SK-N-SH (cell line): ENCODE results near the gene TOR2A. TPM values are rescaled to one million over a fixed set of nuclear protein-coding genes. Genes with fewer than 3 reads are reported as not detected.

Experiments used
- CTCF ChIA-PET: fragments of 300-600, 350-600 bp; formaldehyde crosslinking; extraction: SDS; loops from one replicate; lab custom pipeline; 2021; lab: Yijun Ruan, JAX
- POLR2A ChIA-PET: fragments of 350-600 bp; sonication (Branson Sonifier 250); formaldehyde crosslinking; extraction: SDS; loops from one replicate; lab custom pipeline; 2020; ENCODE audit warnings: antibody characterized with exemption, inconsistent platforms; lab: Yijun Ruan, JAX
- DNase-seq: peaks from one replicate; pipeline ENCODE4 v3.0.0; 2012
- H2AFZ ChIP-seq: fragments of 200-600 bp; sonication (generic); 2 replicates; pipeline ENCODE4 v1.8.1; 2016; ENCODE audit warnings: antibody characterized with exemption, mild to moderate bottlenecking, low read depth
- H3F3A ChIP-seq: fragments of 200-600 bp; sonication (generic); replicated peaks from 2 replicates; pipeline ENCODE3; 2016; ENCODE audit warnings: antibody characterized with exemption, mild to moderate bottlenecking; ENCODE audit not compliant: insufficient read depth
- H3K27ac ChIP-seq, 2 experiments: fragments of 200-500 bp in 1 of 2; fragments of 200-600 bp in 1 of 2; sonication (Bioruptor generic) in 1 of 2; sonication (generic), shearing (Covaris generic) in 1 of 2; 2 replicates each; pipeline versions ENCODE4 v1.5.1 to v1.6.1; 2014 to 2016; ENCODE audit warnings: low read depth in 2 of 2, inconsistent platforms in 1 of 2, low read length in 1 of 2, mild to moderate bottlenecking in 1 of 2, mixed read lengths in 1 of 2
- H3K27me3 ChIP-seq: fragments of 200-600 bp; sonication (generic), shearing (Covaris generic); 2 replicates; pipeline ENCODE4 v1.6.1; 2016; ENCODE audit warnings: mixed run types; ENCODE audit not compliant: insufficient read depth
- H3K36me3 ChIP-seq, 2 experiments: fragments of 200-500 bp in 1 of 2; fragments of 200-600 bp in 1 of 2; sonication (Bioruptor generic) in 1 of 2; sonication (generic) in 1 of 2; replicated peaks in 1 of 2; 2 replicates each; pipeline versions ENCODE3 to v1.5.1; 2014 to 2016; ENCODE audit warnings: low read length in 1 of 2, mild to moderate bottlenecking in 1 of 2; ENCODE audit not compliant: insufficient read depth in 2 of 2, control insufficient read depth in 1 of 2
- H3K4me1 ChIP-seq, 2 experiments: fragments of 200-500 bp in 1 of 2; fragments of 200-600 bp in 1 of 2; sonication (Bioruptor generic) in 1 of 2; sonication (generic), shearing (Covaris generic) in 1 of 2; 2 replicates each; pipeline versions ENCODE4 v1.5.1 to v1.6.1; 2014 to 2016; ENCODE audit warnings: low read depth in 1 of 2, low read length in 1 of 2, mixed run types in 1 of 2; ENCODE audit not compliant: insufficient read depth in 2 of 2, control insufficient read depth in 1 of 2
- H3K4me2 ChIP-seq: fragments of 200-600 bp; sonication (generic), shearing (Covaris generic); 2 replicates; pipeline ENCODE4 v1.6.1; 2017; ENCODE audit warnings: mixed run types
- H3K4me3 ChIP-seq, 2 experiments: fragments of 200-500 bp in 1 of 2; fragments of 200-600 bp in 1 of 2; sonication (Bioruptor generic) in 1 of 2; sonication (generic), shearing (Covaris generic) in 1 of 2; 2 replicates each; pipeline versions ENCODE4 v1.5.1 to v1.8.1; 2014 to 2016; ENCODE audit warnings: low read depth in 2 of 2, inconsistent platforms in 1 of 2, low read length in 1 of 2, mild to moderate bottlenecking in 1 of 2, mixed read lengths in 1 of 2, moderate library complexity in 1 of 2
- H3K79me2 ChIP-seq: fragments of 200-600 bp; sonication (generic); 2 replicates; pipeline ENCODE4 v1.8.1; 2017; ENCODE audit warnings: mild to moderate bottlenecking; ENCODE audit not compliant: insufficient read depth
- H3K9ac ChIP-seq: fragments of 200-600 bp; sonication (generic); 2 replicates; pipeline ENCODE4 v1.6.1; 2017; ENCODE audit warnings: mixed run types
- H3K9me2 ChIP-seq: fragments of 200-600 bp; sonication (generic); 2 replicates; pipeline ENCODE4 v1.6.1; 2017; ENCODE audit warnings: mixed run types
- H3K9me3 ChIP-seq: fragments of 200-600 bp; sonication (generic); 2 replicates; pipeline ENCODE4 v1.6.1; 2017; ENCODE audit warnings: mixed run types, mild to moderate bottlenecking, moderate library complexity
- H4K20me1 ChIP-seq: fragments of 200-600 bp; sonication (generic); 2 replicates; pipeline ENCODE4 v1.6.1; 2017; ENCODE audit warnings: mild to moderate bottlenecking, mixed run types; ENCODE audit not compliant: insufficient read depth
- CHD2 ChIP-seq: fragments of 150-350 bp; IDR thresholded peaks from 2 replicates; pipeline ENCODE4 v1.6.1; 2018; ENCODE audit warnings: low read length; ENCODE audit not compliant: partially characterized antibody
- CTCF ChIP-seq: fragments of 200-600 bp; sonication (generic); IDR thresholded peaks from 2 replicates; pipeline ENCODE4 v1.6.1; 2017; ENCODE audit warnings: antibody characterized with exemption, mild to moderate bottlenecking, moderate library complexity
- ELF1 ChIP-seq: IDR thresholded peaks from 2 replicates; pipeline ENCODE4 v1.4.0; 2012
- EZH2phosphoT487 ChIP-seq: fragments of 200-600 bp; sonication (generic); IDR thresholded peaks from 2 replicates; pipeline ENCODE4 v1.6.1; 2017; ENCODE audit warnings: low read depth, mixed run types, mild to moderate bottlenecking, antibody characterized with exemption, moderate library complexity, borderline replicate concordance
- FOXJ3 ChIP-seq: sonication (generic); formaldehyde crosslinking; IDR thresholded peaks from 2 replicates; pipeline ENCODE4 v1.5.1; 2020; ENCODE audit warnings: mild to moderate bottlenecking, missing genetic modification reagents
- FOXM1 ChIP-seq: IDR thresholded peaks from 2 replicates; pipeline ENCODE4 v1.4.0; 2012; ENCODE audit warnings: low read depth, mild to moderate bottlenecking
- IRF3 ChIP-seq: fragments of 150-350 bp; IDR thresholded peaks from 2 replicates; pipeline ENCODE4 v1.6.1; 2016; ENCODE audit warnings: mild to moderate bottlenecking, low read depth, low read length
- MEF2A ChIP-seq: IDR thresholded peaks from 2 replicates; pipeline ENCODE4 v1.4.0; 2012; ENCODE audit warnings: low read depth, borderline replicate concordance
- PBX3 ChIP-seq: IDR thresholded peaks from 2 replicates; pipeline ENCODE4; 2012
- RAD21 ChIP-seq: IDR thresholded peaks from 2 replicates; pipeline ENCODE4 v1.6.1; 2012; ENCODE audit warnings: mild to moderate bottlenecking, low read length
- RCOR1 ChIP-seq: fragments of 150-350 bp; IDR thresholded peaks from 2 replicates; pipeline ENCODE4 v1.6.1; 2017; ENCODE audit warnings: antibody characterized with exemption, low read length
- RFX5 ChIP-seq: IDR thresholded peaks from 2 replicates; pipeline ENCODE4 v1.6.1; 2012; ENCODE audit warnings: mild to moderate bottlenecking, improper control_type of control experiment, low read length
- RXRA ChIP-seq: IDR thresholded peaks from 2 replicates; pipeline ENCODE4 v1.4.0; 2012; ENCODE audit warnings: low read depth, mild to moderate bottlenecking, borderline replicate concordance
- SIN3A ChIP-seq: IDR thresholded peaks from 2 replicates; pipeline ENCODE4 v1.6.1; 2012; ENCODE audit warnings: low read depth, mild to moderate bottlenecking, low read length, moderate library complexity, borderline replicate concordance
- SMC3 ChIP-seq: IDR thresholded peaks from 2 replicates; pipeline ENCODE4 v1.6.1; 2012; ENCODE audit warnings: low read depth, low read length, improper control_type of control experiment
- TAF1 ChIP-seq: IDR thresholded peaks from 2 replicates; pipeline ENCODE4 v1.6.1; 2012; ENCODE audit warnings: low read depth, mild to moderate bottlenecking, low read length, moderate library complexity, borderline replicate concordance
- TEAD4 ChIP-seq: IDR thresholded peaks from 2 replicates; pipeline ENCODE4 v1.4.0; 2012; ENCODE audit warnings: mild to moderate bottlenecking, borderline replicate concordance; ENCODE audit not compliant: insufficient read depth
- YY1 ChIP-seq: IDR thresholded peaks from 2 replicates; pipeline ENCODE4 v1.4.0; 2012; ENCODE audit warnings: low read depth, mild to moderate bottlenecking
- WGBS: methylation state at CpG from one replicate; pipeline ENCODE4 v1.1.6; 2017; ENCODE audit warnings: low lambda C conversion rate; 5-methylcytosine and 5-hydroxymethylcytosine counted together
- polyA plus RNA-seq, 3 experiments: library from polyadenylated mRNA; depleted of rRNA; stranded (reverse); fragments of >200 nt; gene quantifications; 2 replicates each; pipeline ENCODE4 v1.2.3, GENCODE V29; 2012

The TOR2A gene
- polyA plus RNA-seq, 1 of the 3 experiments (the other 2 are of a cell fraction), result 17.2 TPM

GRCh38 chr9:127708952-127709587 is 26.0 kb downstream of the TOR2A start:
- TF ChIP-seq RCOR1 (no peak), SMC3 (no peak), FOXJ3 (CRISPR knock-in tag) (no peak), TEAD4 (no peak), RAD21 (no peak), MEF2A (no peak)
- H3K79me2 ChIP-seq, result peaks cover 3% of the 10 kb centered on the region; the same call in 1 of the 2 replicates
- DNase-seq, result no peak

GRCh38 chr9:127707766-127708165 is 27.3 kb downstream of the TOR2A start:
- TF ChIP-seq PBX3 (no peak), IRF3 (no peak), RFX5 (no peak), YY1 (no peak), TEAD4 (no peak), TAF1 (no peak), ELF1 (no peak), SIN3A (no peak), CHD2 (no peak), RCOR1 (no peak), EZH2phosphoT487 (no peak), FOXM1 (no peak), CTCF (no peak), RXRA (no peak)
- no peak overlapping the region for H3K27ac ChIP-seq
- H3K9ac ChIP-seq, result no peak overlapping the region
- H3K4me3 ChIP-seq, result no peak overlapping the region
- no peaks in the 10 kb centered on the region for H3K36me3 ChIP-seq
- H2AFZ ChIP-seq, result no peak overlapping the region
- 93% methylated on average over 5 of the region's 5 CpGs for WGBS
- CTCF ChIA-PET, result interaction anchor here (3.7 kb wide), 1 partner anchor 118 kb away, joined by 14 read pairs; no protein-coding TSS in a partner anchor
- no peaks in the 10 kb centered on the region for H4K20me1 ChIP-seq
- no peak for DNase-seq
- H3K4me2 ChIP-seq, result no peak overlapping the region
- no peaks in the 10 kb centered on the region for H3K27me3 ChIP-seq
- no peaks in the 10 kb centered on the region for H3K9me2 ChIP-seq
- H3K4me1 ChIP-seq, result peaks cover 0 to 25% of the 10 kb centered on the region in 2 experiments; a peak in 1 of 4 replicates
- H3K9me3 ChIP-seq, result no peaks in the 10 kb centered on the region
- POLR2A ChIA-PET, result no interaction called here
- no peaks in the 10 kb centered on the region for H3F3A ChIP-seq
- H3K79me2 ChIP-seq, result no peaks in the 10 kb centered on the region

More at GRCh38 chr9:127708952-127709587, 26.0 kb downstream of the TOR2A start:
- Histone ChIP-seq H3K4me3 (no peak overlapping the region), H3K9me3 (no peaks in the 10 kb centered on the region), H3K27me3 (no peaks in the 10 kb centered on the region), H4K20me1 (no peaks in the 10 kb centered on the region), H3K9ac (no peak overlapping the region), H3F3A (no peaks in the 10 kb centered on the region), H3K36me3 (no peaks in the 10 kb centered on the region), H2AFZ (no peak overlapping the region), H3K4me2 (no peak overlapping the region), H3K9me2 (no peaks in the 10 kb centered on the region), H3K27ac (no peak overlapping the region), H3K4me1 (peaks cover 0 to 27% of the 10 kb centered on the region in 2 experiments; a peak in 1 of 4 replicates)
- ChIA-PET POLR2A (interaction anchor here (0.7 kb wide), 1 partner anchor 11 kb away, joined by 3 read pairs; no protein-coding TSS in a partner anchor), CTCF (interaction anchor here (1.5 kb wide), 1 partner anchor 26 kb away, joined by 6 read pairs; the partner anchor contains the start of gene TOR2A)
- 100% methylated on average over 3 of the region's 8 CpGs for WGBS
